Brain microvascular endothelial cell (primary cell): Measurements from ENCODE around the gene TMED4.
A peak's percentile ranks its signal among the peaks of the same experiment; 100 is the strongest.

Experiments used
- DNase-seq: peaks from one replicate; pipeline ENCODE4 v3.0.0-alpha.2; 2020
- H3K27ac ChIP-seq: fragments of 250-450 bp; sonication (Bioruptor Pico); 2 replicates; pipeline ENCODE4 v1.5.1; 2020; ENCODE audit warnings: mild to moderate bottlenecking, moderate library complexity
- H3K27me3 ChIP-seq: fragments of 250-450 bp; sonication (Bioruptor Pico); replicated peaks from 2 replicates; pipeline ENCODE4 v1.5.1; 2020; ENCODE audit warnings: mild to moderate bottlenecking
- H3K36me3 ChIP-seq: fragments of 250-450 bp; sonication (Bioruptor Pico); replicated peaks from 2 replicates; pipeline ENCODE4 v1.5.1; 2020; ENCODE audit warnings: mild to moderate bottlenecking
- H3K4me3 ChIP-seq: 2 replicates; pipeline ENCODE4 v1.5.1; 2011; ENCODE audit warnings: low read depth, mild to moderate bottlenecking, control low read depth, low read length, moderate library complexity
- CTCF ChIP-seq: IDR thresholded peaks from 2 replicates; pipeline ENCODE4 v1.5.1; 2011; ENCODE audit warnings: low read depth, mild to moderate bottlenecking, moderate library complexity, low read length, control low read depth, inconsistent platforms; ENCODE audit errors: missing control alignments
- in situ Hi-C: cut with HindIII; loops from 2 replicates; pipeline ENCODE4 v1.10.0; 2017; ENCODE audit warnings: low sequenced_read_pairs, low pct_ligation_motif_present

Gene TMED4

GRCh38 chr7:44609829-44610228, 27.8 kb upstream of the TMED4 start:
- in situ Hi-C loops = no loop called here
- H3K36me3 ChIP-seq = no peaks in the 10 kb centered on the region
- no peak overlapping the region for H3K27ac ChIP-seq
- DNase-seq = no peak
- TF ChIP-seq CTCF = no peak
- H3K4me3 ChIP-seq = no peak overlapping the region
- H3K27me3 ChIP-seq = no peaks in the 10 kb centered on the region

DNA sequence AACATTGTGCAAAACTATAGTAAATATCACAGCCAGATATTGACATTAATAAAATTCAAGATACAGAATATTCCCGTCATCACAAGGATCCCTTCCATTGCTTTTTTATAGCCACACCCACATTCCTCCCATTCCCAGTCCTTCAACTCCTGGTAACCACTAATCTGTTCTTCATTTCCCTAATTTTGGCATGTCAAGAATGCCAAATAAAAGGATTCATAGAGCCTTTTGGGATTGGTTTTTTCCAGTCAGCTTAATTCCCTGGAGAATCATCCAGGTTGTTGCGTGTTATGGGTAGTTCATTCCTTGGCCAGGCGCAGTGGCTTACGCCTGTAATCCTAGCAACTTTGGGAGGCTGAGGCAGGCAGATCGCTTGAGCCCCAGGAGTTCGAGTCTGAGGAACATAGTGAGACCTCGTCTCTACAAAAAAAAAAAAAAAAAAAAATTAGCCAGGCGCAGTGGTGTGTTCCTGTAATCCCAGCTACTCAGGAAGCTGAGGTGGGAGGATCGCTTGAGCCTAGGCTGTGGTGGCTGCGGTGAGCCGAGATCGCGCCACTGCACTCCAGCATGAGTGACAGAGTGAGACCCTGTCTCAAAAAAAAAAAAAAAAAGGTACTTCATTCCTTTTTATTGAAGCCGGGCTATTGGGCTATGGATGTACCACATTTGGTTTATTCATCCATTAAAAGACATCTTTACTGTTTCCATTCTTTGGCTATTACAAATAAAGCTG, 27.1 kb upstream of the TMED4 start:
- no peak for TF ChIP-seq CTCF
- no peak for DNase-seq
- no peak overlapping the region for H3K4me3 ChIP-seq
- in situ Hi-C loops = no loop called here
- H3K36me3 ChIP-seq = no peaks in the 10 kb centered on the region
- no peak overlapping the region for H3K27ac ChIP-seq
- H3K27me3 ChIP-seq = no peaks in the 10 kb centered on the region

DNA sequence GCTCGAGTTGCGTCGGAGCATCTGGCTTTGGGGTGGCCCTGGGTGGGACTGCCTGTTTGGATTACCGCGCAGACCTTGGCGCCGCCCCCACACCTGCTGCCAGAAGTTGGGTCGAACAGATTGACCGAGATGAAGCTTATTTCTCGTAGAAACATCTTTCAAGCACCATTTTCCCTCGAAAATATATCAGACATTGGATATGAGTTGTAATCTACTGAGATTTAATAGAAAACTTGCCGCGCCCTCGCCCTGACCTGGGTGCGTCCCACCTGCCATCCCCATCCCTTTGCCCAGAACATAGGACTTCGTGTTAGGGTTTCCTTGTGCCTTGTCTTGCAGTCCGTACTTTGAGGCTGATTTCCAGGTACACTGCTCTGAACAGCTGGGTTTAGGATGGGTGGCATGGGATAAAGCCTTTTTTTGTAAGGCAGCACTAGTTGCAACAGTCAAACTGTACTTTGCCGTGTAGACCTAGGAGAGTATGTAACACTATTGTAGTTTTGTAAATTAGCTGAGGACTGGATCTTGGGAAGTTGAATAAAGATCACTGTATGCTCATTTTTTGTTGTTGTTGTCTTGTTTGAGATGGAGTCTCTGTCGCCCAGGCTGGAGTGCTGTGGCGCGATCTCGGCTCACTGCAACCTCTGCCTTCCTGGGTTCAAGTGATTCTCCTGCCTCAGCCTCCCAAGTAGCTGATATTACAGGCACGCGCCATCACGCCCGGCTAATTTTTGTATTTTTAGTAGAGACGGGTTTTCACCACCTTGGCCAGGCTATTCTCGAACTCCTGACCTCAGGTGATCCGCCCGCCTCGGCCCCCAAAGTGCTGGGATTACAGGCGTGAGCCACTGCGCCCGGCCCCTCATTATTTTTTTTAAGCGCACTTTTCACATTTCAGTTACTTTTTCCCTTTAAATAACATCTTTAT, 25.4 kb upstream of the TMED4 start:
- no peak for TF ChIP-seq CTCF
- Histone ChIP-seq H3K27me3 (no peaks in the 10 kb centered on the region), H3K4me3 (peak overlapping the region; percentile 95), H3K27ac (peak overlapping the region; percentile 91), H3K36me3 (no peaks in the 10 kb centered on the region)
- in situ Hi-C loops = no loop called here
- DNase-seq = no peak

DNA sequence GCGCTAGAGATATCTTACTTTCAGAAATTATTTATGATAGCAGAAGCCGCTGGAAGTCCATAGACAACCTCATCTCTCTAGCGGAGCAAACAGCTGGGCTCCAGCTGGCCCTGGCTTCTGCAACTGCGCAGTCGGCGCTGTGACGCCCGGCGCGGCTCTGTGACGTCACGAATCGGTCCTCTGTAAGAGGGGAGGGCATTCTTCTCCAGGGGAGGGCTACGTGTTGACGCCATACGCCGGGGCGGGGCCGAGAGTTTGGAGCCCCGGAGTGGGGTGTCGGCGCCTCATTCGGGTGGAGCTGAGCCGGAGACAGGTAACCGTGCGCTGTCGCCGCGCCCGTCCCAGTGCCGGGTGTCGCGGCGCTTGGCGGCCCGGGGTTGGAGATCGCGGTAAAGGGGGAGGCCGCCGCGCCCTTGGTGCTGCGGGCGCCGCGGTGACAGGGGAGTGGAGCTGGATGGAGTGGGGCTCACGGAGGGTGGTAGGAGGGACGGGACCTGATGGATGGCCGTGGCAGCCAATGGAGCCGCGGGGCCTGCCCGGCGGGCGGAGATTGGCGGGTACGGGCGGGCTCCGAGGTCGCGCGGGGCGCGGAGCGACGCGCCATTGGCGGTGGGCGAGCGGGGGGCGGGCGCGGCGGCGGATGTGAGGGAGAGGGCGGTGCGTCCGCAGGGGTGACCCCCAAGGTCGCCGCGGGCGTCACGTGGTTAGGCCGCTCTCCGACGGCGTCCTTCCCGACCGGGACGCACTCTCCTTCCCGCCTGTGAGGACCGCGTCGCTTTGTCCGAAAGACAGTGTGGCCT, 24.5 kb upstream of the TMED4 start, which contains the start of gene OGDH:
Gene OGDH (plus strand): TSS at position 287 of the 800 bp plus-strand sequence. CDS start 17,717 bp downstream, outside the sequence.
- in situ Hi-C loops = no loop called here
- DNase-seq = peak; percentile 97
- Histone ChIP-seq H3K27ac (peak within 1 kb of the TSS; percentile 91), H3K36me3 (no peaks in the 10 kb centered on the region), H3K27me3 (no peaks in the 10 kb centered on the region), H3K4me3 (peak within 1 kb of the TSS; percentile 95)
- TF ChIP-seq CTCF = no peak

GRCh38 chr7:44604941-44605340, 22.9 kb upstream of the TMED4 start:
- TF ChIP-seq CTCF = no peak
- Histone ChIP-seq H3K36me3 (no peaks in the 10 kb centered on the region), H3K27ac (no peak overlapping the region), H3K4me3 (no peak overlapping the region), H3K27me3 (no peaks in the 10 kb centered on the region)
- in situ Hi-C loops = no loop called here
- DNase-seq = no peak
